CD4-positive, alpha-beta T cell treated with Interleukin-4 for 4 hours (primary cell): ENCODE results near the gene TUB.

Experiments used
- DNase-seq: peaks from one replicate; pipeline ENCODE4 v3.0.0-alpha.2; 2020

TUB gene

DNA sequence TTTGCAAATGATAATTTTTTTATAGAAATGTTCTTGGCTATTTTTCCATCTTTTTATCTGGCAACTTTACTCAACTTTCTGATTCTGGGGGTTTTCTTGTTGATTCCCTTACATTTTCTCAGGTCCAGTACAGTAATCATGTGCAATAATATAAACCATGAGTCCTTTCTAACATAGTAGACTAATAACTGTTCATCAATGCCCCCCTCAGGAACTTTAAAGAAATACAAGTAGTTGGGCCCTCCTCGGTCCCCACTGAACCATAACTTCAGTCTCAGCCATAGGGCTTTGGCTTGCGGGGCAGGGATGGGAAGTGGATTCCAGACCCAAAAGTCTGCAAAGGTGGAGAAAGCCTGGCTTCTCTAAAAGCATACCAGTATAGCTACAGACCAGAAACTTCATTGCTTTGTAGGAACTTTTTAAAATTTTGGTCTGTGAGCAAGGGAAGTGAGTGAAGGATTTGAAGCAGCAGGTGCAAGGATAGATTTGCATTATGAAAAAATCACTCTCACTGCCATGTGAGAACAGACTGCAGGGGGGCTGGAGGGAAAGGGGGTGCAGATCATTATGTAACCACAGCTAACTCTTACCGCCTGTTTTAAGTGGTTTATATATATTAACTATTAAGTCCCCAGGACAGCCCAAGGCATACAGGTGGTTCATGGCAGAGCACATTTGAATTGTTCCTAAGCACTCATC, 10.4 kb upstream of the TUB start:
- peak; percentile 7 for DNase-seq

DNA sequence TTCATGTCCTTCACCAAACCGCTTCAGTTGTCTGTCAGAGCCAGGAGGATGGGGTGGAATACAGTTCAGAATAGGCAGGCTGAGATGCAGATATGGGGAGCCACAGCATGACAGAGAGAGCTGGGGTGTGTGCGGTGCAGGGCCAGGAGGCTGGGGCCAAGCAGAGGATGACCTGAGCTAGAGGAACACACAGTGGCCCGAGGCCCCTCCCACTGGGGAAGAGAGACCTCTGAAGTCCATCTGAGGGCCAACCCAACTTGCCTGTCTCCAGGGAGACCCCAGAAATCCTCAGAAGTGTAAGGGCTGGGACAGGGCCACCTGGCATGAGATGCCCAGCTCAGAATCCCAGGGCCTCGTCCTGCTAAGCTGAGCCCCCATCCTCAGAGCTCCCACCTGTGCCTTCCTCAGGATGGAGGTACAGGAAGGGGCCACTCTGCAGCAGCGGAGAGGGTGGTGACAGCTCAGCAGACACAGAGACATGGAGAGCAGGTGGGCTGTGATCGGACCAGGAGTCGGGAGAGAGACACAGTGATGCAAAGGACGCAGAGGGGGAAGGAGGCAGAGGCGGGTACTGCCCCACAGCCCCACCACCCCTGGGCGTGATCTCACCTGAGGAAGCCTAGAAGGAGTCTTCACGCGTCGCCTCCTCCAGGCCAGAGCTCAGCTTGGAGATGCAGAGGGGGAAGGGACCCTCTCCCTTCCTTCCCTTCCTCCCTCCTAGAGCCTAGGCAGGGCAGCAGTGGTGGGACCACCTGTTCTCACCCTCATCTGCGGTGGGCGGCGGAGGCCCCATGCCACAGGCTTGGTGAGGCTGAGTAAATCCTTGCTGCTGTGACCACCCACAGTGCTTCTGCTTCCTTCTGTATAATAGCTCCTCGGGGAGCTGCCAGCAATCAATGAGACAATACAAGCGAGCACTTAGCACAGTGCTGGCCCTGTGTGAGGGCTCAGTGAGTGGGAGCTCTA, 9.1 kb upstream of the TUB start:
- no peak for DNase-seq

DNA sequence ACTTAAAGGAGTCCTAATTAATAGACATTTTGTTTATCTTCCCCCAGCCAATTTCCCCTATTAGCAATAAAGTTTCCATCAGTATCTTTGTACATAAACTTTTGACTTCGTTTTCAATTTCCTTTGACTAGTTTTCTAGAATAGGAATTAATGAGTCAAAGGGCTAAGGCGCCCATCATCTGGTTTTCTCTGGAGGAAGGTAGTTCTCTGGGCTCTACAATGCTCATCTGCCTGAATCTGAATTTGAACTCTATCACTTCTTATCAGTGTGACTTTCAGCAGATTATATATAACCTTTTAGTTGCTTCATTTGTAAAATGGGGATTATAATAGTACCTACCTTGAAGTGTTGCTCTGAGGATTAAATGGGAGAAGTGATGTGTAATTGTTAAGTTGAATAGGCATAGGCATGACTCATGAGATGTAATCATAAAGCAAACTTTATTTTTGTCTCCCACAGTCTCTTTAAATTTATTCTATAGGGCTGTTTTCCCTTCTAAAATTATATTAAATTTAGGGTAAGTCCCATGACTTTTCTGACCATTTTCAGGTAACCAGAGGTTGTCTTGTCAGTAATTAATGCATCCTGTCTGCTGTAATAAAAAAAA, 5.8 kb upstream of the TUB start:
- DNase-seq = no peak

DNA sequence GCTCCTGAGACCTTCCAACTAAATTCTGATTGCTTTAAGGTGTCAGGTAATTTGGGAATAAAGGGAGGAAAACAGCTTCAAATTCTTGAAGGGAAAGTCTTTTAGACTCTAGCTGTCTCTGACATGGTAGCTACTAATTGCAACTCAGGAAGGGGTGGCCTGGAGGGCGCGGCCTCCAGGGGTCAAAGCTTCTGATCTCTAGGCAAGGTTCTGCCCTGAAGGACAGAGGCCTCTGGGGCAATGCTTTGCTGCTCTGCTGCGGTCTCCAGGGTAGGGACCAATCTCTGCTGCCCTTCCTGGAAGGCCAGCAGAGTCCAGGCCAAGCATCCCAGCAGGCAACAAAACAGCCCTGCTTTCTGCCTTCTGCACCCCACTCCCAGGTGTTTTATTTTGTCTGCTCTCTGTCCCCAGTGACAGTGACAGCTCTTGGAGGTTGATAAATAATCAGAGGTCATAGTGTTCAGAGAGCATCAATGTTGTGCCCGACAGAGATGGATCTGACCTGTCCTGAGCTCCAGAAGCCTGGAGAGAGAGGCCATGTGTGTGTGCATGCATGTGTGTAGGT, 1.8 kb upstream of the TUB start:
- DNase-seq = no peak

DNA sequence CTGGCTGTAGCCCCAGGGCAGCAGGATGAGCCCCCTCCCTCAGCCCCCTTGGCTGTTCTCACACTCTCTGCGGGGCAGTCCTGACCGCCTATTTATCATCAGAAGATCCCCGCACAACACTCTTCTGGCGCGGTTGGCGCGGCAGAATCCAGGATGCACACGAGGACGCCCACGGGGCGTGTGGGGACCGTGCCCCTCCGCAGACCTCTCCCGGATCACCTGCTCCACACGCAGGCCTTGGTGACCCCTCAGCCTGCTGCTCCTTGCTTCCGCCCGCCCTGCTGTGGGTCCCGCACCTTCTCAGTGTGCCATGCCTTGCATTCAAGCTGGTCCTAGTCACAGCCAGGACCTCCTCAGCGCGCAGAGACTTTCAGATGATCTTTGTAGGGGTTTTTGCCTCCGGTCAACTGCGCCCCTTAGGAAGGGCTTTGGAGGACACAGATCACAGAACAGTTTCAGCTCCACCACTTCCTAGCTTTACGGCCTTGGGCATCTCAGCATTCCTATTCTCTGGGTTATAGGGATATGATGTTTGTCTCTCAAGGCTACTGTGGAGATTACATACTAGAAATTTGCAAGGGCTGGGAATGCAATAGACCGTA, 841 bp upstream of the TUB start:
- DNase-seq = no peak

DNA sequence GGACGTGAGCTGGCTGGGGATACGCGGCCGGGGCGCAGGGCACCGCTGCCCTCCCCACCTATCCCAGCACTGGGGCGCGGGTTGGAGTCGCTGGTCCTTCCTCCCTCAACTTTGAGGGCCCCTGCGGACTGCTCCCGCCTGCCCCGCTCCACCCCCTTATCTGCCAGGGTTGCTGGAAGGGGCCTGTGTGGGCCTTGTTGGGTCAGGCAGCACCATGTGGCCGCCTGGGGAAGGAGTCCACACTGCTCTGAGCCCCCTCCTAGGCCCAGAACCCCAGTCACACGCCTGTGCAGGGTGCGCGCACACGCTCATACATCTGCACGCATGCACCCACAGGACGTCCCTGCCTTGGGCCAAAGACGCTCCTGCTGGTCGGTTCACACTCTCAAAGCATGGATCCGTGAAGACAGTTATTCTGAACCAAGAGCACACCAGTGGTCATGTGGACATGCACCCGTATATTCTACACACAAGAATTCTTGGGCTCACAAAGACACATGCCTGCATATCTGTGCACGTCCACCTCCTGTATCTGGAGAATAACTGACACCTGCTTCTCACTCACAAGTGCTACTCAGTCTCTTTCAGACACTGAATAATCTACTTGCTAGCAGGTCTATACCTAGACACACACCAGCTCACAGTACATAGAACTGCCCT, 710 bp downstream of the TUB start:
- DNase-seq = no peak

DNA sequence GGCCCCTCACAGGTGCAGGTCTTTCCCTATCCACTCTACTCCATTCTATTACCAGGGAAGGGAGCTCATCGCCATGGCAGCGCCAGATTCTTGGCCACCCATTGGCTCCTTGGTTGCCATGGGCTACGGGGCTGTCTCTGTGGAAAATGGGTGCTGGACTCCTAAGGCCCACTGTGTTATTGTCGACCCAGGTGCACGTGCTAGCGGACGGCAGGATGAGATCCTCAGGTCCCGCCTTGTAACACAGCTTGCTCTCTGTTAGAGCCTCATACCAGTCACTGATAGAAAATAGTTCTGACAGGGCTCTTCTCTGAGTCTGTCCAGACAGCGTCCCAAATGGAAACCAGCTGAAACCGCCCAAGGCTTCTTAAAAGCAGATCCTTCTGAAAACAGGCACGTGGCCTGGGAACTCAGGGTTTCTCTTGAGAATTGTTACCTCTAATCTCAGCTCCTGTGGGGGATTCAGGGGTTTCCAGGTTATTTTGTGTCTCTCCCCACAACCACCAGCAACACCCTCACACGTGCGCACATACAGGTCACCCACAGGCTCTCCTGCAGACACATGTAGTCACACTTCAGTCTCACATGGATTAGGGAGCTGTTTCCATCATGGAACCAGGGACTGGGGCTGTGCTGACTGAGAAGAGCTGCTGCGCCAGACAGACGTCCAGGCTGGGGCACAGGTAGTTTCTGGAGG, 1.5 kb downstream of the TUB start:
- DNase-seq = no peak

DNA sequence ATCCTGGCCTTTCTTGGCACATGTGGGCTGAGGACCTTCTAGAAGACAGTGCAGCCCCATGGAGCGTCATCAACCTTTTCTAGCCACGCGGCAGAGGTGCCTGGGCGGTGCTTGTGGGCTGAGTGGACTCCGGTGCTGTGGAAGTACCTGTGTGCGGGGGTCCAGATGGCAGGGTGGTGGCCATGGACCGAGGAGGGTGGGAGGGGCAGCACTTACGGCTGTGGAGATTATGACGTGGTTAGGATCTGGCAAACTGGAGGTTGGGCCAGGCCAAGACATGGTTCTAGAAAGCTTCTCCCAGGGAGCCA, 2.0 kb downstream of the TUB start:
- no peak for DNase-seq

GRCh38 chr11:8083871-8084281, 2.9 kb downstream of the TUB start:
- DNase-seq = no peak

DNA sequence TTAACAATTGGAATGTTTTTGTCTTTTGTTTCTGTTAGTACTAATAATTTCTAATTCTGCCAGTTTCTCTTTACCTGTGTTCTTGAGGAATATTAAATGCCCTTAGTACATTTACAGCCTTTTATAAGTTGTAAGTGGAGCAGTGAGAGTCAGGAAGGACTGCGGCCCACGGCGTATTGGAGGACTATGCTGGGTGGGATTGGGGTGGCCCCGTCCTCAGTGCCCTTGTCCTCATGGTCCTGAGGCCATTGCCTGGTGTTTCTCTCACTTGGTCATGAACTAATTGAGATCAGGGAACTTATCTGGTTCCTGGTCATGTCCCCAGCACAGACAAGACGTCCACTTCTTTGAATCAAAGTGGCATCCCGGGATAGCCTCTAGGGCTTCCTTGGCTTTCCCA, 3.3 kb downstream of the TUB start:
- DNase-seq = no peak

DNA sequence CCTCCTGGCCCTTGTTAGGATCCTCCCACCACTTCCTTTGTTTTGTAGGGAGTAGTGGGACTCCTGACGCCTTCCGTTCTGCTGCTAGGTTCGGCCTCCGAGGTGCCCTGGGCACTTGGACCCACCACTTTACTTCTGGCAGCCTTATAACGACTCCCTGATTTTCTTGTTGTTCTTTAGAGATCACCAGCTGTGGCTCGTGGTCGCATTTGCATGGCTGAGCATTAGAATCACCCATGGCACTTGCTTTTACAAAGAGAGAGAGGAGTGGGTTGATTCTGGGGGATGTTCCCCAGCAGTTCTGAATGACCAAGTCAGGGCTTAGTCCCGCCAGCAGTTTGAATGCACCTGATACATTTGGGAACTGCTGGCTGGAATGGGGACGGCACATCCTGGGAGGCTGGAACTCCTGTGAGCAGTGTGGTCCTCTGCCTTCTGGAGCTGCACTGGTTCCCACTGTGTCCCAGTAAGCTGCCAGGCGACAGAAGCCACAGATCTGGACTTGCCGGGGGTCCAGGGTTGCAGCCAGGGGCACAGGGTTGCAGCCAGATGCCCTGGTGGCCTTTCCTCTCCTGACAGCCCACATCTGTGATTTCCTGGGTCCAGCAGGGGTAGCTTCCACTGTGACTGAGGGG, 4.1 kb downstream of the TUB start:
- DNase-seq = no peak

GRCh38 chr11:8086001-8086479, 5.0 kb downstream of the TUB start:
- no peak for DNase-seq

GRCh38 chr11:8086571-8086970, 5.6 kb downstream of the TUB start:
- DNase-seq = no peak

DNA sequence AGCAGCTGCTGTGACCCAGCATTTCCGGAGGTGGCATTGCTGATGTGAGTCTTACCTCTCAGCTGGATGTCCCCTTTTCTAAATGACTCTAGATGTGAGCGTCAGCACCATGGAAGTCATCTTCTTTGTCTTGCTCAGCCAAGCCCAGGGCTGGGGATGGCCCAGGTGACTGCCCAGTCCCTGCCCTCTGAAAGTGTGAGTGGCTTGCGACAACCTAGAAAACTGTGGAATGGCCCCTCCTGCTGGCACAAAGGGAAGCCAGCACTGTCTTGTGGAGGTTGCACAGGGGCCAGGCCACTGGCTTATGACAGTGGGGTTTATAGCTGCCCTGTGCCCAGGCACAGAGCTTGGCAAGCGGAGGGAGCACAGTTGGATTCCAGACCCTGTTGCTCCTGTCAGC, 6.2 kb downstream of the TUB start:
- no peak for DNase-seq

DNA sequence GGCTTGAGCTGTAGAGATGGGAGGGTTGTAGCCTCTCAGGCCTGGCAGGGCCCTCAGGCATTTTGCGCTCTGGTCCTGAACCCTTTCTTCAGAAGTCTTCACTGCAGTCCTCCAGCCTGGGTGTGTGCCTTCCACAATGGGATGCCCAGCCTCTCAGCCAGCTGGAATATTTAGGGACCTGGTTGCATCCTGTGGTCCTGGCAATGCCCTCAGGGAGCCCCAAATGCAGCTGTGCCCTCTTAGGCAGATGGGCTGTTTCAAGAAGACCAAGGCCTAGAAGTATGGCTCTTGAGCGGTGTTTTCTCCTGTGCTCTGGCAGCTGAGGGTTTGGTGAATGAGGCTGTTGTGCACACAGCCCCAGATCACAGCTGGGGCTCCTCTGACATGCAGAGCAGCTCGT, 6.7 kb downstream of the TUB start:
- no peak for DNase-seq

DNA sequence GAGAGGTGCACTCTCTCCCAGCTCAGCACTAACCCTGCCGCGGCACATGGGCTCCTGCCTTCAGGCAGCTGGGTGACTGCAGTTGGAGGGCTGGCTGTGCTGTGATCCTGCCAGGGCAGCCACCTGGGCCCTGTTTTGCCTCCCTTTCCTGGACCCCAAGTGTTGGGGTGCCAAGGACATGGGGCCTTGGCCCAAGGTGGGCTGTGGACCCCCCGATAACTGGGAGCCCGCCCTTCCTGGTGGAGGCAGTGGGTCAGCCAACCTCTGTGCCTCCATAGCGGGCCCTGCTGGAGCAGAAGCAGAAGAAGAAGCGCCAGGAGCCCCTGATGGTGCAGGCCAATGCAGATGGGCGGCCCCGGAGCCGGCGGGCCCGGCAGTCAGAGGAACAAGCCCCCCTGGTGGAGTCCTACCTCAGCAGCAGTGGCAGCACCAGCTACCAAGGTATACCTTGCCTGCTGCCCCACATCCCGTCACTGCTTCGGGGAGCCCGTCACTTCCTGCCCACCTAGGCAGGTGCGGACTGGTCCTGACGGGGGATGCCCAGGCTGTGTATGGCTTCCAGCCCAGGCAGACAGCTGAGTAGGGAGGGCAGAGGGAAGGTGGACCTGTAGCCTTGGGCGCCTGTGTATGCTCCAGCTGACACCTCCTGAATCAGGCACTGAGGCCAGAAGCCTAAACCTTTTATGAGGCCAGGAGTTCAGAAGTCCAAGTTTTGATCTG, 8.9 kb downstream of the TUB start:
- DNase-seq = no peak

- no peak for DNase-seq
Measured at GRCh38 chr11:8090756-8091155, 9.7 kb downstream of the TUB start.

- no peak for DNase-seq
Measured at GRCh38 chr11:8091721-8092120, 10.7 kb downstream of the TUB start.

GRCh38 chr11:8092587-8093424, 11.8 kb downstream of the TUB start:
- DNase-seq = no peak
